GM12878 (cell line): ENCODE results near the gene GPC6. TPM values are rescaled to one million over a fixed set of nuclear protein-coding genes. Genes with fewer than 3 reads are reported as not detected.

Experiments
- ATAC-seq: fragments of 200-7000 bp; cut with Tn5 transposase; 3 replicates; pipeline ENCODE4 v1.9.1; 2020; ENCODE audit warnings: mild to moderate bottlenecking, moderate library complexity
- BruUV-seq: library from RNA; stranded (reverse); fragments of 400-500 nt; replicated peaks from 2 replicates; lab custom pipeline; 2021; lab: Mats Ljungman, UMichigan
- CTCF ChIA-PET: fragments of 300-600 bp; sonication (Branson Sonifier 250); formaldehyde crosslinking; extraction: SDS; loops from one replicate; lab custom pipeline; 2021; ENCODE audit warnings: inconsistent platforms; lab: Yijun Ruan, JAX
- POLR2A ChIA-PET: fragments of 350-600 bp; formaldehyde crosslinking; extraction: SDS; loops from one replicate; lab custom pipeline; 2021; ENCODE audit warnings: inconsistent platforms; lab: Charles Lee
- RAD21 ChIA-PET: fragments of 300-600 bp; sonication (Branson Sonifier 250); formaldehyde crosslinking; loops from one replicate; lab custom pipeline; 2023; ENCODE audit warnings: antibody characterized with exemption; ENCODE audit not compliant: unreplicated experiment; lab: Charles Lee
- SMC1A ChIA-PET: fragments of 300-600 bp; sonication (Branson Sonifier 250); formaldehyde crosslinking; loops from one replicate; lab custom pipeline; 2023; ENCODE audit not compliant: unreplicated experiment, uncharacterized antibody; lab: Charles Lee
- DNase-seq: peaks from one replicate; pipeline ENCODE4 v3.0.0-alpha.2; 2011; ENCODE audit warnings: low read depth, low spot score
- FAIRE-seq: peaks from 3 replicates; lab custom pipeline; 2011; peaks lifted over from hg19 to GRCh38; lab: Jason Lieb, UNC
- H2AFZ ChIP-seq: 2 replicates; pipeline ENCODE4 v1.6.0; 2011; ENCODE audit warnings: low read depth, low read length, control low read depth; ENCODE audit not compliant: control insufficient read depth
- H3K27ac ChIP-seq: 2 replicates; pipeline ENCODE4 v1.5.1; 2011; ENCODE audit warnings: control low read depth; ENCODE audit not compliant: control insufficient read depth, insufficient read depth
- H3K27me3 ChIP-seq, 2 experiments: replicated peaks in 1 of 2; 2 replicates each; pipeline versions ENCODE4 v1.6.0 to v1.6.1; 2011; ENCODE audit warnings: low read length in 1 of 2; ENCODE audit not compliant: control insufficient read depth in 2 of 2, insufficient read depth in 2 of 2
- H3K36me3 ChIP-seq, 2 experiments: 2 replicates each; pipeline ENCODE4 v1.5.1; 2011; ENCODE audit warnings: low read length in 1 of 2; ENCODE audit not compliant: control insufficient read depth in 2 of 2, insufficient read depth in 2 of 2
- H3K4me1 ChIP-seq: 2 replicates; pipeline ENCODE4 v1.6.1; 2011; ENCODE audit warnings: mild to moderate bottlenecking, low read length, moderate library complexity, mixed read lengths; ENCODE audit not compliant: control insufficient read depth, insufficient read depth
- H3K4me2 ChIP-seq: 2 replicates; pipeline ENCODE4 v1.6.0; 2011; ENCODE audit warnings: control low read depth; ENCODE audit not compliant: control insufficient read depth, insufficient read depth
- H3K4me3 ChIP-seq: fragments of 200-600 bp; sonication (generic); 2 replicates; pipeline ENCODE4 v1.5.1; 2016
- H3K79me2 ChIP-seq: 2 replicates; pipeline ENCODE4 v1.6.0; 2011; ENCODE audit warnings: low read length; ENCODE audit not compliant: control insufficient read depth, insufficient read depth
- H3K9ac ChIP-seq: 2 replicates; pipeline ENCODE4 v1.8.0; 2011; ENCODE audit warnings: low read length, control low read depth, mixed read lengths; ENCODE audit not compliant: control insufficient read depth, insufficient read depth
- H3K9me3 ChIP-seq: replicated peaks from 3 replicates; pipeline ENCODE4 v1.5.1; 2011; ENCODE audit warnings: mild to moderate bottlenecking, low read length; ENCODE audit not compliant: control insufficient read depth, insufficient read depth
- H4K20me1 ChIP-seq: 2 replicates; pipeline ENCODE4 v1.6.0; 2011; ENCODE audit not compliant: control insufficient read depth, insufficient read depth
- BCL11A ChIP-seq: IDR thresholded peaks from 2 replicates; pipeline ENCODE4 v1.6.1; 2011; ENCODE audit warnings: low read depth, low read length
- FOXM1 ChIP-seq: IDR thresholded peaks from 2 replicates; pipeline ENCODE4 v1.6.1; 2012; ENCODE audit warnings: low read depth, mild to moderate bottlenecking, inconsistent platforms, low read length, moderate library complexity
- GATAD2B ChIP-seq: fragments of 450-650 bp; conservative IDR thresholded peaks from 2 replicates; pipeline ENCODE4 v1.6.1; 2017; ENCODE audit warnings: low read depth, mild to moderate bottlenecking, moderate library complexity
- HDAC6 ChIP-seq: fragments of 200-600 bp; sonication (generic); IDR thresholded peaks from one replicate; pipeline ENCODE4 v1.8.0; 2017; ENCODE audit warnings: antibody characterized with exemption; ENCODE audit not compliant: unreplicated experiment
- JUNB ChIP-seq: IDR thresholded peaks from 2 replicates; pipeline ENCODE4 v1.6.1; 2016; ENCODE audit warnings: antibody characterized with exemption, mild to moderate bottlenecking
- KDM1A ChIP-seq: fragments of 200-600 bp; sonication (generic); IDR thresholded peaks from 2 replicates; pipeline ENCODE4 v1.6.1; 2016; ENCODE audit warnings: borderline replicate concordance
- MYC ChIP-seq: IDR thresholded peaks from 2 replicates; pipeline ENCODE4 v1.6.1; 2011; ENCODE audit warnings: mild to moderate bottlenecking, low read length, moderate library complexity, inconsistent platforms; ENCODE audit not compliant: insufficient read depth, insufficient replicate concordance, insufficient read length, severe bottlenecking
- NFIC ChIP-seq: IDR thresholded peaks from 2 replicates; pipeline ENCODE4 v1.6.1; 2012; ENCODE audit warnings: low read depth, mild to moderate bottlenecking, inconsistent platforms, low read length, moderate library complexity
- NFYB ChIP-seq: IDR thresholded peaks from 2 replicates; pipeline ENCODE4 v1.6.1; 2011; ENCODE audit warnings: low read depth, mild to moderate bottlenecking, low read length, improper control_type of control experiment, moderate library complexity; ENCODE audit not compliant: insufficient read depth
- RAD51 ChIP-seq: fragments of 450-650 bp; IDR thresholded peaks from 2 replicates; pipeline ENCODE4 v1.6.1; 2016; ENCODE audit warnings: moderate library complexity, mild to moderate bottlenecking, inconsistent platforms
- RB1 ChIP-seq: fragments of 450-650 bp; formaldehyde crosslinking; IDR thresholded peaks from 2 replicates; pipeline ENCODE4 v1.6.1; 2017; ENCODE audit warnings: mild to moderate bottlenecking, borderline replicate concordance
- SIX5 ChIP-seq: IDR thresholded peaks from 2 replicates; pipeline ENCODE4 v1.6.1; 2011; ENCODE audit warnings: mild to moderate bottlenecking, low read depth, low read length, moderate library complexity; ENCODE audit not compliant: severe bottlenecking
- STAT1 ChIP-seq: fragments of 450-650 bp; conservative IDR thresholded peaks from 2 replicates; pipeline ENCODE4 v1.6.1; 2014; ENCODE audit warnings: antibody characterized with exemption, mild to moderate bottlenecking
- TAF1 ChIP-seq: IDR thresholded peaks from 2 replicates; pipeline ENCODE4 v1.6.1; 2011; ENCODE audit warnings: mild to moderate bottlenecking, low read depth, low read length, borderline replicate concordance
- TCF12 ChIP-seq: IDR thresholded peaks from 2 replicates; pipeline ENCODE4 v1.6.1; 2011; ENCODE audit warnings: low read depth, mild to moderate bottlenecking, low read length
- ZBED1 ChIP-seq: IDR thresholded peaks from 2 replicates; pipeline ENCODE4 v1.6.1; 2016; ENCODE audit warnings: borderline replicate concordance
- ZNF217 ChIP-seq: fragments of 450-650 bp; IDR thresholded peaks from 2 replicates; pipeline ENCODE4 v1.6.1; 2017; ENCODE audit warnings: antibody characterized with exemption, mild to moderate bottlenecking
- ZNF384 ChIP-seq: IDR thresholded peaks from 2 replicates; pipeline ENCODE4 v1.6.1; 2012; ENCODE audit warnings: low read depth, mild to moderate bottlenecking, low read length, improper control_type of control experiment, borderline replicate concordance
- WGBS: methylation state at CpG from one replicate; pipeline ENCODE4 v1.1.6; 2016; ENCODE audit warnings: low lambda C conversion rate; ENCODE audit not compliant: insufficient replicate concordance, insufficient coverage; ENCODE audit errors: missing lambda C conversion rate; 5-methylcytosine and 5-hydroxymethylcytosine counted together
- in situ Hi-C: fragments of 300-500 bp; cut with MboI; formaldehyde crosslinking; loops from 9 replicates; pipeline ENCODE4 v1.14.3; 2018; ENCODE audit warnings: mixed read lengths
- intact Hi-C: fragments of 100-400 bp; cut with micrococcal nuclease; formaldehyde crosslinking; loops from one replicate; pipeline ENCODE4 v1.14.2; 2022; ENCODE audit not compliant: unreplicated experiment
- polyA plus RNA-seq, 11 experiments: library from polyadenylated mRNA; depleted of rRNA in 4 of 11; unstranded in 6 of 11; stranded (reverse) in 5 of 11; fragments of >200 nt; fragmentation: Nextera tagmentation in 4 of 11; fragmentation: Illumina TruSeq in 1 of 11; extraction: Ambion mirVana in 4 of 11; extraction: Trizol in 1 of 11; gene quantifications; 1 replicate in 1 of 11; 2 replicates in 10 of 11; pipeline versions ENCODE4 v1.2.1 to v1.2.3, GENCODE V29; 2011 to 2016; ENCODE audit warnings: inconsistent platforms in 2 of 11, missing spikeins in 2 of 11, low read depth in 1 of 11
- total RNA-seq, 4 experiments: library from RNA; depleted of rRNA in 3 of 4; stranded (reverse); fragments of >200 nt in 3 of 4; fragmentation: Illumina TruSeq in 1 of 4; extraction: Trizol in 1 of 4; gene quantifications; 2 replicates each; pipeline versions ENCODE4 v1.2.1 to v1.2.3, GENCODE V29; 2013 to 2021
- TF ChIP-seq, protein P1 (sequence below): fragments of 450-650 bp; IDR thresholded peaks from 2 replicates; pipeline ENCODE4 v1.6.1; 2016; ENCODE audit warnings: mild to moderate bottlenecking
- TF ChIP-seq, protein P2 (sequence below): IDR thresholded peaks from 2 replicates; pipeline ENCODE4 v1.6.1; 2011; ENCODE audit warnings: low read depth, mild to moderate bottlenecking, low read length, moderate library complexity, borderline replicate concordance; ENCODE audit errors: extremely low read depth

Gene GPC6
- total and polyA plus RNA-seq, 10 of the 15 experiments (the other 5 are each of a cell fraction or from before 2014, with no cell fraction given), result 0.03 to 0.04 (median 0.03) TPM; not detected in 7

DNA sequence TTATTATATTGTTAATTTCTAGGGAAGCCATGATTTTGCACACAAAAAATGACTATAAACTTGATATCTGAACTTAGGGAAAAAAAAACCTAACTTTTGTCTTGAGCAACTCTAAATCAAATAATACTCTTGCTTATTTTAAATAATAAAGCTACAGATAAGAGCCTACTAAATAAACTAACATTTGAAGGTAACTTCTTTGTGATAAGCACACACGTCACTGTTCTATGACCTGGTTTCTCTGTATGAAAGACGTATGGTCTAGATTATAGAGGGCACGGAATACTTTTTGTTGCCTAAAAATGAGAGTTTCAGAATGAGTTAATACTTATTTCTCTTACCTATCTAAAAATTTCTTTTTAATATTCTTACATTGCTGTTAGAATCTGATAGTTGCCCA, 649.6 kb downstream of the GPC6 start:
- H4K20me1 ChIP-seq, result no peaks in the 10 kb centered on the region
- in situ Hi-C loops (no loop called here), intact Hi-C loops (no loop called here)
- TF ChIP-seq GATAD2B, result no peak
- TF ChIP-seq ZBED1, result no peak
- no peak for TF ChIP-seq RAD51
- TF ChIP-seq, protein P1, sequence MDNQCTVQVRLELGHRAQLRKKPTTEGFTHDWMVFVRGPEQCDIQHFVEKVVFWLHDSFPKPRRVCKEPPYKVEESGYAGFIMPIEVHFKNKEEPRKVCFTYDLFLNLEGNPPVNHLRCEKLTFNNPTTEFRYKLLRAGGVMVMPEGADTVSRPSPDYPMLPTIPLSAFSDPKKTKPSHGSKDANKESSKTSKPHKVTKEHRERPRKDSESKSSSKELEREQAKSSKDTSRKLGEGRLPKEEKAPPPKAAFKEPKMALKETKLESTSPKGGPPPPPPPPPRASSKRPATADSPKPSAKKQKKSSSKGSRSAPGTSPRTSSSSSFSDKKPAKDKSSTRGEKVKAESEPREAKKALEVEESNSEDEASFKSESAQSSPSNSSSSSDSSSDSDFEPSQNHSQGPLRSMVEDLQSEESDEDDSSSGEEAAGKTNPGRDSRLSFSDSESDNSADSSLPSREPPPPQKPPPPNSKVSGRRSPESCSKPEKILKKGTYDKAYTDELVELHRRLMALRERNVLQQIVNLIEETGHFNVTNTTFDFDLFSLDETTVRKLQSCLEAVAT, result no peak
- TF ChIP-seq TAF1, result no peak
- TF ChIP-seq SIX5, result no peak
- TF ChIP-seq ZNF384, result no peak
- ATAC-seq (no peak), DNase-seq (no peak), FAIRE-seq (no peak)
- H3K9ac ChIP-seq, result no peak overlapping the region
- no peaks in the 10 kb centered on the region for H3K79me2 ChIP-seq
- H3K4me1 ChIP-seq, result no peaks in the 10 kb centered on the region
- no peaks in the 10 kb centered on the region for H3K36me3 ChIP-seq
- no peak overlapping the region for H2AFZ ChIP-seq
- ChIA-PET SMC1A (no interaction called here), POLR2A (no interaction called here), CTCF (no interaction called here), RAD21 (no interaction called here)
- no TSS peak for BruUV-seq
- H3K4me3 ChIP-seq, result no peak overlapping the region
- H3K27ac ChIP-seq, result no peak overlapping the region
- H3K27me3 ChIP-seq, result no peaks in the 10 kb centered on the region
- 1% methylated on average over 3 of the region's 3 CpGs for WGBS
- H3K4me2 ChIP-seq, result no peak overlapping the region
- H3K9me3 ChIP-seq, result no peaks in the 10 kb centered on the region

DNA sequence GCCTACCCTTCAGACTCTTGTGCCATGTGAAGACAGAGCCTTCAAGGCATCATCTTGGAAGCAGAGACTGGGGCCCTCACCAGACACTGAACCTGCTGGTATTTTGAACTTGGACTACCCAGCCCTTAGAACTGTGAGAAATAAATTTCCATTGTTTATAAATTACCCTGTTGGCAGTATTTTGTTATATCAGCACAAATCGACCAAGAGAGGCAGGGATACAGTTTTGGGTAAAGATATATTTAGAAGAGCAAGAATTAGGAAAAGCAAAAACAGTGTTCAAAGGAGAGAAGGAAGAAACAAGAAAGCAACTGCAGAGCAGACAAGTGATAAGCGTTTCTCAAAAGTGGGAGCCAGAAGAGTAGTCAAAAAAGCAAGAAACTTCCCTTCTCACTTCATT, 652.1 kb downstream of the GPC6 start:
- no TSS peak for BruUV-seq
- ChIA-PET SMC1A (no interaction called here), POLR2A (no interaction called here), RAD21 (no interaction called here), CTCF (no interaction called here)
- Histone ChIP-seq H3K4me2 (no peak overlapping the region), H3K27me3 (no peaks in the 10 kb centered on the region), H3K4me3 (no peak overlapping the region), H2AFZ (no peak overlapping the region), H3K4me1 (no peaks in the 10 kb centered on the region), H3K27ac (no peak overlapping the region), H3K9ac (no peak overlapping the region), H3K79me2 (no peaks in the 10 kb centered on the region), H3K36me3 (no peaks in the 10 kb centered on the region), H4K20me1 (no peaks in the 10 kb centered on the region), H3K9me3 (no peaks in the 10 kb centered on the region)
- in situ Hi-C loops (no loop called here), intact Hi-C loops (no loop called here)
- ATAC-seq (no peak), FAIRE-seq (no peak), DNase-seq (no peak)
- WGBS, result 20% methylated on average over 2 of the region's 2 CpGs
- TF ChIP-seq HDAC6, result no peak
- no peak for TF ChIP-seq ZNF217
- TF ChIP-seq MYC, result no peak
- TF ChIP-seq TCF12, result no peak
- TF ChIP-seq, protein P2, sequence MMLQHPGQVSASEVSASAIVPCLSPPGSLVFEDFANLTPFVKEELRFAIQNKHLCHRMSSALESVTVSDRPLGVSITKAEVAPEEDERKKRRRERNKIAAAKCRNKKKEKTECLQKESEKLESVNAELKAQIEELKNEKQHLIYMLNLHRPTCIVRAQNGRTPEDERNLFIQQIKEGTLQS, result no peak
- no peak for TF ChIP-seq NFIC
- TF ChIP-seq KDM1A, result no peak
- no peak for TF ChIP-seq NFYB
- no peak for TF ChIP-seq RB1
- no peak for TF ChIP-seq FOXM1
- TF ChIP-seq JUNB, result no peak
- TF ChIP-seq STAT1, result no peak
- no peak for TF ChIP-seq BCL11A
